SU-DHL-6 (cell line): ENCODE measurements around the gene NT5DC2.

Source experiments
- H2AFZ ChIP-seq: fragments of 200-600 bp; sonication (generic); 2 replicates; pipeline ENCODE4 v1.6.1; 2014; ENCODE audit warnings: low read depth, mild to moderate bottlenecking, moderate library complexity, mixed read lengths, antibody characterized with exemption, low read length; ENCODE audit not compliant: severe bottlenecking
- H3F3A ChIP-seq: fragments of 200-600 bp; shearing (Covaris generic); 2 replicates; pipeline ENCODE4 v1.6.0; 2016; ENCODE audit warnings: antibody characterized with exemption, mild to moderate bottlenecking; ENCODE audit not compliant: insufficient read depth
- H3K27ac ChIP-seq: fragments of 200-600 bp; sonication (generic); 2 replicates; pipeline ENCODE4 v1.5.1; 2016; ENCODE audit warnings: low read depth, mild to moderate bottlenecking, low read length, moderate library complexity, mixed read lengths
- H3K27me3 ChIP-seq: fragments of 200-600 bp; sonication (generic), shearing (Covaris generic); 2 replicates; pipeline ENCODE4 v1.6.0; 2014; ENCODE audit warnings: mild to moderate bottlenecking, low read length
- H3K36me3 ChIP-seq: fragments of 200-600 bp; sonication (generic); 2 replicates; pipeline ENCODE4 v1.6.1; 2014; ENCODE audit warnings: mild to moderate bottlenecking, low read length, mixed read lengths
- H3K4me2 ChIP-seq: fragments of 300-600, 200-600 bp; shearing (Covaris generic), sonication (generic); 2 replicates; pipeline ENCODE4 v1.6.0; 2014; ENCODE audit warnings: low read length, low read depth, mild to moderate bottlenecking; ENCODE audit not compliant: poor library complexity, severe bottlenecking
- H3K4me3 ChIP-seq: fragments of 200-600 bp; sonication (generic); 2 replicates; pipeline ENCODE4 v1.5.1; 2014; ENCODE audit warnings: antibody characterized with exemption, low read length, mild to moderate bottlenecking, mixed read lengths; ENCODE audit not compliant: insufficient read depth, poor library complexity, severe bottlenecking
- H3K79me2 ChIP-seq: fragments of 200-600 bp; sonication (generic); 2 replicates; pipeline ENCODE4 v1.6.1; 2014; ENCODE audit warnings: mild to moderate bottlenecking, low read length, moderate library complexity; ENCODE audit not compliant: insufficient read depth
- H3K9ac ChIP-seq: fragments of 200-600 bp; sonication (generic); 2 replicates; pipeline ENCODE4 v1.7.0; 2014; ENCODE audit warnings: mild to moderate bottlenecking, low read length
- H3K9me2 ChIP-seq: fragments of 200-600 bp; sonication (generic); replicated peaks from 2 replicates; pipeline ENCODE4 v1.6.1; 2014; ENCODE audit warnings: low read length; ENCODE audit not compliant: insufficient read depth
- H3K9me3 ChIP-seq: fragments of 200-600 bp; sonication (generic); 2 replicates; pipeline ENCODE4 v1.6.1; 2014; ENCODE audit warnings: low read length, mixed read lengths; ENCODE audit not compliant: insufficient read depth
- H4K20me1 ChIP-seq: fragments of 200-600 bp; sonication (generic); 2 replicates; pipeline ENCODE4 v1.6.1; 2014; ENCODE audit warnings: low read depth, mild to moderate bottlenecking, antibody characterized with exemption, low read length, moderate library complexity, mixed read lengths
- CTCF ChIP-seq: fragments of 200-600 bp; sonication (generic); IDR thresholded peaks from one replicate; pipeline ENCODE4 v1.5.1; 2017; ENCODE audit warnings: antibody characterized with exemption, mild to moderate bottlenecking, low read length, moderate library complexity; ENCODE audit not compliant: insufficient read depth, poor library complexity, severe bottlenecking
- EZH2phosphoT487 ChIP-seq: fragments of 200-600 bp; sonication (generic), shearing (Covaris generic); conservative IDR thresholded peaks from 2 replicates; pipeline ENCODE4 v1.6.1; 2018; ENCODE audit warnings: mild to moderate bottlenecking, antibody characterized with exemption, low read length, moderate library complexity, mixed read lengths

Gene NT5DC2

GRCh38 chr3:52570076-52570475 lies 36.4 kb upstream of the NT5DC2 start:
- Histone ChIP-seq H4K20me1 (no peaks in the 10 kb centered on the region), H3K9ac (no peak overlapping the region)

GRCh38 chr3:52568069-52568468 lies 34.4 kb upstream of the NT5DC2 start:
- Histone ChIP-seq H3K79me2 (no peaks in the 10 kb centered on the region), H4K20me1 (no peaks in the 10 kb centered on the region), H3K4me3 (no peak overlapping the region), H3F3A (0 out of 2 replicates have a peak, but pooled peaks cover 3% of the 10 kb centered on the region), H3K27me3 (no peaks in the 10 kb centered on the region), H3K9me3 (no peaks in the 10 kb centered on the region), H3K9me2 (no peaks in the 10 kb centered on the region), H3K36me3 (peaks cover 9% of the 10 kb centered on the region; the same call in 1 of the 2 replicates), H3K9ac (no peak overlapping the region), H3K4me2 (no peak overlapping the region), H3K27ac (no peak overlapping the region), H2AFZ (no peak overlapping the region)
- TF ChIP-seq EZH2phosphoT487 (no peak), CTCF (no peak)

More at GRCh38 chr3:52570076-52570475, 36.4 kb upstream of the NT5DC2 start:
- no peaks in the 10 kb centered on the region for H3K27me3 ChIP-seq
- no peak overlapping the region for H3K27ac ChIP-seq
- no peak overlapping the region for H3K4me2 ChIP-seq
- H3F3A ChIP-seq = 0 out of 2 replicates have a peak, but pooled peaks cover 3% of the 10 kb centered on the region
- no peak overlapping the region for H3K4me3 ChIP-seq
- TF ChIP-seq EZH2phosphoT487 = no peak
- TF ChIP-seq CTCF = no peak
- no peaks in the 10 kb centered on the region for H3K9me2 ChIP-seq
- H3K79me2 ChIP-seq = no peaks in the 10 kb centered on the region
- H2AFZ ChIP-seq = no peak overlapping the region
- H3K36me3 ChIP-seq = peaks cover 2% of the 10 kb centered on the region; the same call in 1 of the 2 replicates
- no peaks in the 10 kb centered on the region for H3K9me3 ChIP-seq

GRCh38 chr3:52563984-52564383 lies 30.3 kb upstream of the NT5DC2 start:
- H3F3A ChIP-seq = 0 out of 2 replicates have a peak, but pooled peaks cover 3% of the 10 kb centered on the region
- H3K27ac ChIP-seq = no peak overlapping the region
- H3K4me3 ChIP-seq = no peak overlapping the region
- H3K27me3 ChIP-seq = no peaks in the 10 kb centered on the region
- H3K9ac ChIP-seq = no peak overlapping the region
- no peak overlapping the region for H3K4me2 ChIP-seq
- H3K36me3 ChIP-seq = peaks cover 26% of the 10 kb centered on the region; the same call in 1 of the 2 replicates
- H2AFZ ChIP-seq = no peak overlapping the region
- H3K9me3 ChIP-seq = no peaks in the 10 kb centered on the region
- no peak for TF ChIP-seq CTCF
- TF ChIP-seq EZH2phosphoT487 = no peak
- H3K79me2 ChIP-seq = no peaks in the 10 kb centered on the region
- H4K20me1 ChIP-seq = no peaks in the 10 kb centered on the region
- H3K9me2 ChIP-seq = no peaks in the 10 kb centered on the region
